ENCODE measurements around the gene TNKS2. TPM values are rescaled to one million over a fixed set of nuclear protein-coding genes. Genes with fewer than 3 reads are reported as not detected.
"Not testable (repeated sequence)": the region's sequence is repeated elsewhere in the genome, so short reads cannot be mapped to it uniquely, and the experiment has no call there.

The TNKS2 gene
- total RNA-seq, 1 donor from 2014 or later: 52.8 TPM

DNA sequence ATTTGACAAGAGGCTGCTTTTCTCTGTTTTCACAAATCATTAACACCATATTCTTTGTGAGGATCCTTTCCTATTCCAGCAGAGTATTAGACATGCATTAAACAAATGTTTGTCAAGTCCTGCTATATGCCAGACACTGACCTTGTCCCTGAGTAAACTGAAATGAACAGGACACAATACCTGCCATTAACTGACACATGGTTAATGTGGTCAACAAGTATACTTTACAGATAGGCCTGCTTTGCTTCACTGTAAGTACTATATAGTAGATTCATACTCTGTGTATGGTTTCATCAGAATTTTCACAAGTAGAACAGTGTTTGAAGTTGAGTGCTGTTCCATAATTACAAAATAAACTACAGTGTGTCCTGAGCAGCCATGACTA is 5.9 kb downstream of the TNKS2 start:
- Mint-ChIP-seq H3K27ac (peak overlapping the region; percentile 75), H3K4me1 (ENCODE audit: low read depth) (peaks cover 32% of the 10 kb centered on the region), H3K9me3 (ENCODE audit: low read depth) (no peaks in the 10 kb centered on the region), H3K27me3 (no peaks in the 10 kb centered on the region), H3K36me3 (ENCODE audit: insufficient read depth) (peaks cover 37% of the 10 kb centered on the region), H3K4me3 (ENCODE audit: low read depth) (no peak overlapping the region)
- no peak for TF ChIP-seq CTCF (IDR thresholded peaks at IDR 0.05; ENCODE audit: unreplicated experiment)
- DNase-seq (ENCODE audit: low spot score, unreplicated experiment): no peak

DNA sequence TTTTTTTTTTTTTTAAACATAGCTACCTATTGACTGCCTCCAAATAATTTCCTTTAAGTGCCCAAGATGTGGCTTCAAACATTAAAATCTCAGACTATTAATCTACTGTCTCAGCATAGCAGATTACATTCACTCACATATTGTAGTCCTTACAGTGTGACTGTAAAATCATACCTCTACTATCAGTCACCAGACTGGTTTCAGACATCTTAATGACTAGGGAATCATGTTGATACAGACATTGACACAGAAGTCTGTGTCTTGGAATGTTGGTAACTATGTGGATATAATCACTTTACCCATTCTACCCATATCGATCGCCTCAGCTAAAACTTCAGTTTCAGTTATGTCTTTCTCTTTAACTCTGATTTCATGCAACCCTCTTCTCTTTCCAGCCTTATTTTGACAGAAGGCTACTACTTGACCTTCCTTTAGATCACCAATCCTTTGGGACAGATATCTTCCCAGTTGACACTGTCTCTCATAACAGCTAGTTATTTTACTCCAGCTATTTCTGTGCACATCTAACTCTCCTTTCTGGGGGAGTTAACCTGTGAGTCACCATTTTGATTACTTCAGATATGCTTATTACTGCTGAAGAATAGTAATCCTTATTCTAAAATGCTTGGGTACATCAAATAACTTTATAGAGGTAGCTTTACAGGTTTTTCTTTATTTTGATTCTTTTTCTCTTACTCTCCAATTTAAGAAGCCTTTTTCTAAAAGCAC is 7.0 kb downstream of the TNKS2 start:
- H3K27ac Mint-ChIP-seq: no peak overlapping the region
- TF ChIP-seq CTCF (IDR thresholded peaks at IDR 0.05; ENCODE audit: unreplicated experiment): no peak
- H3K27me3 Mint-ChIP-seq: no peaks in the 10 kb centered on the region
- no peak for DNase-seq (ENCODE audit: low spot score, unreplicated experiment)
- peaks cover 22% of the 10 kb centered on the region for H3K4me1 Mint-ChIP-seq (ENCODE audit: low read depth)
- H3K9me3 Mint-ChIP-seq (ENCODE audit: low read depth): no peaks in the 10 kb centered on the region
- H3K36me3 Mint-ChIP-seq (ENCODE audit: insufficient read depth): peaks cover 39% of the 10 kb centered on the region
- H3K4me3 Mint-ChIP-seq (ENCODE audit: low read depth): no peak overlapping the region

DNA sequence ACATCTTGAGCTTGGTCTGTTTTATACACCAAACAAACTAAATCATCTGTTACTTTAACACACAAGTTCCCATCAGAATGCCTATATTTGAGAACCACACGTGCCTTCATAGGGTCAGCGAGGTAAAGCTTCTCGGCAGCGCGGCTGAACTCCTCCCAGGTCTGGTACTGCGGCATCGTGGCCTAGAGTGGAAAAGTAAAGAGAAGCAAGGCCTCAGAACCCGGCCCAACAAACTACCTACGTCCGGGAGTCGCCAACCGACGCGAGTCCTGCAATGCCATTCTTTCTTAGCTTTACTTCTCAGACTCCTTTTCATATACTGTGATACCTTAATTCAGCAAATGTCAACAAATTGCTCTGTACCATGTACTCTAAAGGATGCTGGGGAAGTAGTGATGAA is 9.0 kb downstream of the TNKS2 start:
- Mint-ChIP-seq H3K36me3 (ENCODE audit: insufficient read depth) (peaks cover 36% of the 10 kb centered on the region), H3K4me1 (ENCODE audit: low read depth) (peaks cover 14% of the 10 kb centered on the region)
- not testable (repeated sequence) for H3K27ac Mint-ChIP-seq; H3K27me3 Mint-ChIP-seq; DNase-seq (ENCODE audit: low spot score, unreplicated experiment); H3K9me3 Mint-ChIP-seq (ENCODE audit: low read depth); H3K4me3 Mint-ChIP-seq (ENCODE audit: low read depth)

GRCh38 chr10:91813251-91813650 is 15.0 kb downstream of the TNKS2 start:
- Mint-ChIP-seq H3K36me3 (ENCODE audit: insufficient read depth) (peaks cover 28% of the 10 kb centered on the region), H3K4me1 (ENCODE audit: low read depth) (peaks cover 7% of the 10 kb centered on the region), H3K4me3 (ENCODE audit: low read depth) (no peak overlapping the region), H3K27me3 (no peaks in the 10 kb centered on the region), H3K9me3 (ENCODE audit: low read depth) (no peaks in the 10 kb centered on the region), H3K27ac (peak overlapping the region; percentile 62)
- no peak for TF ChIP-seq CTCF (IDR thresholded peaks at IDR 0.05; ENCODE audit: unreplicated experiment)
- no peak for DNase-seq (ENCODE audit: low spot score, unreplicated experiment)

DNA sequence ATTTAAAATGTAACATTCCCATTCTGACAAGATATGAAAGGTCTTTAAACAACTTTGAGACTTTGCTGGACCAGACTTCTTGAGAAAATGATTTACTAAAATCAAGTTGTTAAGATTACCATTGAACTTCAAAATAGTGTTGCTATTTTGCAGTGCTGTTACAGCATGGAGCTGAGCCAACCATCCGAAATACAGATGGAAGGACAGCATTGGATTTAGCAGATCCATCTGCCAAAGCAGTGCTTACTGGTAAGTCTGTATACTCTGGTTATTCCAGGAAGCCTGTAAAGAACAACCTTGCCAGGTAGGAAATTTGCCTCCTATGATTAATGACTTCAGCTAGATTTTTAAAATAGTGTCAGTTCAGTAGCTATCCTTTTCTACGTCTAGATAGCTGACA is 18.8 kb downstream of the TNKS2 start:
- Mint-ChIP-seq H3K4me1 (ENCODE audit: low read depth) (peaks cover 7% of the 10 kb centered on the region), H3K27me3 (no peaks in the 10 kb centered on the region), H3K36me3 (ENCODE audit: insufficient read depth) (peaks cover 29% of the 10 kb centered on the region), H3K27ac (peak overlapping the region; percentile 29), H3K4me3 (ENCODE audit: low read depth) (no peak overlapping the region), H3K9me3 (ENCODE audit: low read depth) (no peaks in the 10 kb centered on the region)
- no peak for DNase-seq (ENCODE audit: low spot score, unreplicated experiment)
- no peak for TF ChIP-seq CTCF (IDR thresholded peaks at IDR 0.05; ENCODE audit: unreplicated experiment)

- Mint-ChIP-seq H3K36me3 (ENCODE audit: insufficient read depth) (peaks cover 24% of the 10 kb centered on the region), H3K27ac (no peak overlapping the region)
Measured at GRCh38 chr10:91820144-91820543, 21.9 kb downstream of the TNKS2 start.

More at GRCh38 chr10:91820144-91820543, 21.9 kb downstream of the TNKS2 start:
- no peak for DNase-seq (ENCODE audit: low spot score, unreplicated experiment)
- no peaks in the 10 kb centered on the region for H3K27me3 Mint-ChIP-seq
- peaks cover 4% of the 10 kb centered on the region for H3K4me1 Mint-ChIP-seq (ENCODE audit: low read depth)
- no peak for TF ChIP-seq CTCF (IDR thresholded peaks at IDR 0.05; ENCODE audit: unreplicated experiment)
- no peaks in the 10 kb centered on the region for H3K9me3 Mint-ChIP-seq (ENCODE audit: low read depth)
- H3K4me3 Mint-ChIP-seq (ENCODE audit: low read depth): no peak overlapping the region

Data from progenitor cell of endocrine pancreas (in vitro differentiated cells).